Calu3 (cell line): ENCODE measurements around the gene SH2B3. TPM values are rescaled to one million over a fixed set of nuclear protein-coding genes. Genes with fewer than 3 reads are reported as not detected.

Experiments used
- BruUV-seq: library from RNA; stranded (reverse); fragments of 400-500 nt; replicated peaks from 2 replicates; lab custom pipeline; 2021; lab: Mats Ljungman, UMichigan
- CTCF ChIA-PET: fragments of 300-600 bp; sonication (Branson Sonifier 250); formaldehyde crosslinking; loops from one replicate; lab custom pipeline; 2022; ENCODE audit warnings: antibody characterized with exemption; lab: Charles Lee
- DNase-seq: peaks from one replicate; pipeline ENCODE4 v3.0.0; 2022
- H3K27ac Mint-ChIP-seq: one replicate; pipeline ENCODE4 v1.8.0; 2022; ENCODE audit warnings: mixed read lengths; ENCODE audit not compliant: unreplicated experiment
- H3K27me3 Mint-ChIP-seq: one replicate; pipeline ENCODE4 v1.8.0; 2022; ENCODE audit warnings: mixed read lengths; ENCODE audit not compliant: unreplicated experiment
- H3K36me3 Mint-ChIP-seq: one replicate; pipeline ENCODE4 v1.8.0; 2022; ENCODE audit warnings: mild to moderate bottlenecking, moderate library complexity, mixed read lengths; ENCODE audit not compliant: insufficient read depth, unreplicated experiment
- H3K4me1 Mint-ChIP-seq: one replicate; pipeline ENCODE4 v1.8.0; 2022; ENCODE audit warnings: mild to moderate bottlenecking, low read depth, mixed read lengths; ENCODE audit not compliant: unreplicated experiment
- H3K4me3 Mint-ChIP-seq: one replicate; pipeline ENCODE4 v1.8.0; 2022; ENCODE audit warnings: mild to moderate bottlenecking, low read depth, moderate library complexity, mixed read lengths; ENCODE audit not compliant: unreplicated experiment
- H3K9me3 Mint-ChIP-seq: one replicate; pipeline ENCODE4 v1.8.0; 2022; ENCODE audit warnings: low read depth, mixed read lengths; ENCODE audit not compliant: unreplicated experiment
- intact Hi-C: fragments of 100-400 bp; cut with micrococcal nuclease; formaldehyde crosslinking; loops from one replicate; pipeline ENCODE4 v1.10.0; 2022; ENCODE audit not compliant: unreplicated experiment
- total RNA-seq: library from RNA; stranded (reverse); gene quantifications from 2 replicates; pipeline ENCODE4 v1.2.3, GENCODE V29; 2022
- TF ChIP-seq, protein P1 (sequence below): fragments of 200-600 bp; IDR thresholded peaks from one replicate; pipeline ENCODE4 v1.8.0; 2022; ENCODE audit warnings: antibody characterized with exemption; ENCODE audit not compliant: unreplicated experiment

SH2B3 gene
- total RNA-seq, 1 experiment from 2014 or later = 14.3 TPM

DNA sequence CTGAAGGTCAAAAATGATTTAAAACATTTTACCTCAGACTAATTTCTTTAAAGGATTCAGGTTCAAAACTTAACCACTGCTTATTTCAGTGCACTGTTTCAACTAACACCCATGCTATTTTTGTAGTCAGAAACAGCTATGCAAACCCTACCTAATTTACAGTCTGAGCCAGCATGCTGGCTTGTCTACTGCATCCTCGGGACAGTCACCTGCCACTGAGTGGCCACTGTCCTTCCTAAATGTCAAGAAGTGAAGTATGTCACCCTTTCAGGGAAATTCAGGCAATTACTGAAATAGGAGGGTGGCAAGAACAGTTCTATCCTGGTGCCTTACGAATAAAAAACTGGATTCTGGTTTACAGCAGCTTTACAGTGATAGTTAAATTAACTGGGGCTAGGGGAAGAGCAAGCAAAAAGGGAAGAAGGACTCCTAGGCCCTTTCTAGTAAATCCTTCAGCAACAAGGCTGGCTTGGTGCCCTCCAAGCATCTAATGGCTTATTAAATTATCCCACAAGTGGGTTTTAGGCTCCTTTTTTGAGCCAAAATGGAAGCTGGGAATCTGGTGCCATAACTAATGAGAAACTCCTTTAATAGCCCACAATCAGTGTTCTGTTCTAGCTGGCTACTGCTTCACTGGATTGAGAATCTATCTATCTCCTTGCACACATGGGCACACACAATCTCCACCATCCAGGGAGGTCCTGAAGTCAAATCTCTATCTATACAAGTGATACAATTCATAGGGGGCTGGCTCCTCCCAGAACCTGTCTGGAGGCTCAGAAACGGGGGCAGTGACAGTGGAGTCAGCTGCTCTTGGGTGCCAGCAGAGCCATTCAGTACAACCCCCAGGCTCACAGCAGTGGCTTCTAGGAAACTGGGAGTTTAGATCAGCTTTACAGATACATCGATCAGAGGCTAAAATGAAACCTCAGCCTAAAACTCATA is 43.4 kb downstream of the SH2B3 start:
- Mint-ChIP-seq H3K9me3 (no peaks in the 10 kb centered on the region), H3K4me1 (no peaks in the 10 kb centered on the region)
- no peak for DNase-seq

DNA sequence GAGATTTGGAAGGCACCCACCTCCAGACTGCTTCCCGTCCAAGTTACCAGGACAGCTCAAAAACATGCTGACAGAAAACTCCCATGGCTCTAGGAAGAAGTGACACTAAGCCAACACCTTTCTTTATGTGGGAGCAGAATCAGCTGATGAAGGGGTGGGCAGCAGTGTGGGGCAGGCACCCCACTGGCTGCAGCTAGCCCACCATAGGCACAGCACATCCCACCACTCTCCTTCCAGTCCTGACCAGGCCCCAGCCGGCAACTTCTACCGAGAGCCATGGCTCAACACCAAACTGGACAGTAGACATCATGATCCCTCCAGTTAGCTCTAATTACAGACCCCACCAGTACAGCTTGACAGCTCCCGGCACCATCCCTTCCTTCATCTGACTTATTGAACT is 45.0 kb downstream of the SH2B3 start:
- Mint-ChIP-seq H3K9me3 (no peaks in the 10 kb centered on the region), H3K36me3 (peaks cover 75% of the 10 kb centered on the region), H3K27ac (no peak overlapping the region), H3K4me3 (no peak overlapping the region), H3K4me1 (no peaks in the 10 kb centered on the region), H3K27me3 (no peaks in the 10 kb centered on the region)
- intact Hi-C loops = loop anchor here (1.0 kb wide), 3 partner anchors 47 to 119 kb away; no protein-coding TSS in a partner anchor
- TF ChIP-seq, protein P1, sequence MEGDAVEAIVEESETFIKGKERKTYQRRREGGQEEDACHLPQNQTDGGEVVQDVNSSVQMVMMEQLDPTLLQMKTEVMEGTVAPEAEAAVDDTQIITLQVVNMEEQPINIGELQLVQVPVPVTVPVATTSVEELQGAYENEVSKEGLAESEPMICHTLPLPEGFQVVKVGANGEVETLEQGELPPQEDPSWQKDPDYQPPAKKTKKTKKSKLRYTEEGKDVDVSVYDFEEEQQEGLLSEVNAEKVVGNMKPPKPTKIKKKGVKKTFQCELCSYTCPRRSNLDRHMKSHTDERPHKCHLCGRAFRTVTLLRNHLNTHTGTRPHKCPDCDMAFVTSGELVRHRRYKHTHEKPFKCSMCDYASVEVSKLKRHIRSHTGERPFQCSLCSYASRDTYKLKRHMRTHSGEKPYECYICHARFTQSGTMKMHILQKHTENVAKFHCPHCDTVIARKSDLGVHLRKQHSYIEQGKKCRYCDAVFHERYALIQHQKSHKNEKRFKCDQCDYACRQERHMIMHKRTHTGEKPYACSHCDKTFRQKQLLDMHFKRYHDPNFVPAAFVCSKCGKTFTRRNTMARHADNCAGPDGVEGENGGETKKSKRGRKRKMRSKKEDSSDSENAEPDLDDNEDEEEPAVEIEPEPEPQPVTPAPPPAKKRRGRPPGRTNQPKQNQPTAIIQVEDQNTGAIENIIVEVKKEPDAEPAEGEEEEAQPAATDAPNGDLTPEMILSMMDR = no peak
- no peak for DNase-seq
- CTCF ChIA-PET = interaction anchor here (1.1 to 2.1 kb wide), 5 partner anchors 31 to 81 kb away, joined by 3 to 33 read pairs (median 4); partner anchors contain the start of gene SH2B3
- no TSS peak for BruUV-seq

More for the DNA sequence above, 43.4 kb downstream of the SH2B3 start:
- BruUV-seq = TSS peak; percentile 29
- no peak overlapping the region for H3K4me3 Mint-ChIP-seq
- CTCF ChIA-PET = interaction anchor here (0.6 to 1.1 kb wide), 2 partner anchors 28 to 52 kb away, joined by 3 read pairs; no protein-coding TSS in a partner anchor
- H3K27me3 Mint-ChIP-seq = no peaks in the 10 kb centered on the region
- H3K27ac Mint-ChIP-seq = peak overlapping the region; percentile 45
- TF ChIP-seq, protein P1 = no peak
- intact Hi-C loops = no loop called here
- H3K36me3 Mint-ChIP-seq = peaks cover 76% of the 10 kb centered on the region

DNA sequence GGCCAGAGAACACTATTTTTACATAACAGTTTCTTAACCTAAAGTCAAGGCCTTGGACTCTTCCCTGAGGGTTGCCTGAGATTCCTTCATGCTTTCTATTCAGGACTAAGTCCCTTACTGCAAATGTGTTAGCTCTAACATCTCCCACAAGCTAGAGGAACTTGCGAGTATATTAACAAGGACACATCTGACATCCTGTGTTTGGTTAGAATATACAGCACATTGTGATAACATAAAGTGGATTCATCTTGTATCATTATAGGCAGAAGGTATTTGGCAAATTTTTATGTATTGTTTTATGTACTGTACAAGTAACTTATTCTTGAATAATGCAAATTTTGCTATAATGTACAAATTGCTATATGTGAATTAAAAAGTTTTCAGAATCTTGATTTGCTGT is 45.5 kb downstream of the SH2B3 start:
- CTCF ChIA-PET = interaction anchor here (0.8 to 2.2 kb wide), 9 partner anchors 13 to 223 kb away, joined by 3 to 52 read pairs (median 4); partner anchors contain the start of genes PHETA1 and SH2B3
- BruUV-seq = no TSS peak
- TF ChIP-seq, protein P1 = no peak
- peaks cover 73% of the 10 kb centered on the region for H3K36me3 Mint-ChIP-seq
- no peaks in the 10 kb centered on the region for H3K4me1 Mint-ChIP-seq
- DNase-seq = no peak
- H3K4me3 Mint-ChIP-seq = no peak overlapping the region
- H3K9me3 Mint-ChIP-seq = no peaks in the 10 kb centered on the region
- intact Hi-C loops = loop anchor here (1.0 kb wide), 3 partner anchors 48 to 120 kb away; no protein-coding TSS in a partner anchor
- H3K27me3 Mint-ChIP-seq = no peaks in the 10 kb centered on the region
- no peak overlapping the region for H3K27ac Mint-ChIP-seq

DNA sequence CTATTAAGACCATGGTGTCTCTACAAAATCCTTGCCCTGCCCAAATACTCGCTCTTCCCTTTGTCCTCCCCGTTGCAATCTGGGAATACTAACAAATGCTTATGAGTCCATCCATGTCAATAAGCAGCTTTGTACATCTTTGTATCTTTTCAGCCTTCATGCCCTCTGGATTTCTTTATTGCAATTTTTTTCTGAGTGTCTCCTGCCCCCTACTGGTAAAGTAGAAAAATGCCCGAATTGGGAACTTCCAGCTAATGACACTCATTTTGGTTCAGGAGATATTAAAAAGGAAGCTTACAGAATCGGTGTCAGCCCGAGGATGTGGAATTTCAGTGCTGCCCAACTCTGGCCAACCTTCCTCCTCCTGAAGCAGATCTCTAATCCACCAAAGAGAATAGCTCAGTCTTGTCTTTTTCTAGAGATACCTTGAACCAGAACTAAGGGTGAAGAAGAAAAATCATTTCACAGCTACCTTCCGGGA is 46.0 kb downstream of the SH2B3 start:
- CTCF ChIA-PET = interaction anchor here (0.8 to 2.2 kb wide), 10 partner anchors 14 to 222 kb away, joined by 3 to 52 read pairs (median 4); partner anchors contain the start of genes PHETA1 and SH2B3
- Mint-ChIP-seq H3K4me3 (no peak overlapping the region), H3K9me3 (no peaks in the 10 kb centered on the region), H3K27me3 (no peaks in the 10 kb centered on the region), H3K27ac (no peak overlapping the region), H3K36me3 (peaks cover 73% of the 10 kb centered on the region), H3K4me1 (no peaks in the 10 kb centered on the region)
- no TSS peak for BruUV-seq
- DNase-seq = peak; percentile 34
- TF ChIP-seq, protein P1 = peak; percentile 67
- intact Hi-C loops = loop anchor here (1.0 kb wide), 3 partner anchors 48 to 120 kb away; no protein-coding TSS in a partner anchor
